ENCODE data around the gene SHC2. TPM values are rescaled to one million over a fixed set of nuclear protein-coding genes. Genes with fewer than 3 reads are reported as not detected.

Gene SHC2
- polyA plus RNA-seq, 1 of the 3 experiments (the other 2 are of a cell fraction), result 0.64 TPM

Small RNA genes within 50 kb of the gene (small RNA-seq; reads per million reads assigned to genes)
- gene RNA5SP462, result 0 to 0.66 (median 0) reads per million in 7 experiments

Other genes with a start within 250 kb of the SHC2 start
- 27.3 and 33.6 TPM in 2 replicates for gene PLPP2, start 169.6 kb downstream of the SHC2 start, polyA plus RNA-seq (2012; rRNA removed)
- 8.0 and 15.9 TPM in 2 replicates for gene MIER2, start 116.2 kb downstream of the SHC2 start, polyA plus RNA-seq (2012; rRNA removed)
- gene C2CD4C, start 51.9 kb downstream of the SHC2 start, polyA plus RNA-seq (2012; rRNA removed), result 0.19 and 0.23 TPM in 2 replicates
- 0.63 and 0.81 TPM in 2 replicates for gene MADCAM1, start 35.5 kb upstream of the SHC2 start, polyA plus RNA-seq (2012; rRNA removed)
- gene TPGS1, start 46.5 kb upstream of the SHC2 start, polyA plus RNA-seq (2012; rRNA removed), result 28.3 and 31.0 TPM in 2 replicates
- 69.2 and 96.7 TPM in 2 replicates for gene CDC34, start 70.7 kb upstream of the SHC2 start, polyA plus RNA-seq (2012; rRNA removed)
- not detected in 2 replicates for gene GZMM, start 83.0 kb upstream of the SHC2 start, polyA plus RNA-seq (2012; rRNA removed)
- 745 and 835 TPM in 2 replicates for gene BSG, start 111.6 kb upstream of the SHC2 start, polyA plus RNA-seq (2012; rRNA removed)
- gene HCN2, start 128.8 kb upstream of the SHC2 start, polyA plus RNA-seq (2012; rRNA removed), result 3.4 and 5.6 TPM in 2 replicates
- 38.2 and 40.1 TPM in 2 replicates for gene POLRMT, start 172.5 kb upstream of the SHC2 start, polyA plus RNA-seq (2012; rRNA removed)
- gene FGF22, start 178.8 kb upstream of the SHC2 start, polyA plus RNA-seq (2012; rRNA removed), result 0.62 and 0.93 TPM in 2 replicates
- gene RNF126, start 202.2 kb upstream of the SHC2 start, polyA plus RNA-seq (2012; rRNA removed), result 9.0 and 12.9 TPM in 2 replicates
- gene FSTL3, start 215.4 kb upstream of the SHC2 start, polyA plus RNA-seq (2012; rRNA removed), result 64.4 and 73.0 TPM in 2 replicates
- gene PRSS57, start 234.4 kb upstream of the SHC2 start, polyA plus RNA-seq (2012; rRNA removed), result not detected in 2 replicates
- 6.2 and 15.6 TPM in 2 replicates for gene PALM, start 247.9 kb upstream of the SHC2 start, polyA plus RNA-seq (2012; rRNA removed)